ENCODE data around the gene AOX1.

DNA sequence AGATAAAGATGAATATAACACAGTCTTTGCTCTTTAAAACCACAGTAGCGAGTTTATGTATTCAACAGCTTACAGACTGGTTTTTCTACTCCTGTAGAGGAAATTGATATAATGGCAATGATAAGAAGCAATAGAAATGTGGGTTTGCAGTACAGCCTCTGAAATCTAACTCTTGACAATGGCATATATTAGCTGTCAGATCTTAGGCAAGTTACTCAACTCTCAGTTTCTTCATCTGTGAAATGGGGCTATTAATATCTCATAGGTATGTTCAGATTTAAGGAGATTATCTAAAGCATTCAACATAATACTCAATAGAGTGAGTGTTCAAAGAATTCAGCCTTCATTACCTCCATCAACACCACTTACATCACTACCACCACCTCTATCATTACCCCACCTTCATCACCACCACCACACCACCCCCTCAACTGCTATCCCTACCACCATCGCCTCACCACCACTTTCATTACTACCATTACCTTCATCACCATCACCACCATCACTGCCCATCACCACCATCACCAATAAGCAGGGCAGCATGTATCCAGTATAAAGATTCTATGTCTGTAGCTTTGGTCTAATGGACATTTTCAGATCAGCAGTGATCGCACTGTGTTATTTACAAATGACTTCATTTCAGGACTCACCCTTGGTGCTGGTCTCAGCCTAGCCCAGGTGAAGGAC lies 22.7 kb downstream of the AOX1 start:
- TF ChIP-seq, protein P1, sequence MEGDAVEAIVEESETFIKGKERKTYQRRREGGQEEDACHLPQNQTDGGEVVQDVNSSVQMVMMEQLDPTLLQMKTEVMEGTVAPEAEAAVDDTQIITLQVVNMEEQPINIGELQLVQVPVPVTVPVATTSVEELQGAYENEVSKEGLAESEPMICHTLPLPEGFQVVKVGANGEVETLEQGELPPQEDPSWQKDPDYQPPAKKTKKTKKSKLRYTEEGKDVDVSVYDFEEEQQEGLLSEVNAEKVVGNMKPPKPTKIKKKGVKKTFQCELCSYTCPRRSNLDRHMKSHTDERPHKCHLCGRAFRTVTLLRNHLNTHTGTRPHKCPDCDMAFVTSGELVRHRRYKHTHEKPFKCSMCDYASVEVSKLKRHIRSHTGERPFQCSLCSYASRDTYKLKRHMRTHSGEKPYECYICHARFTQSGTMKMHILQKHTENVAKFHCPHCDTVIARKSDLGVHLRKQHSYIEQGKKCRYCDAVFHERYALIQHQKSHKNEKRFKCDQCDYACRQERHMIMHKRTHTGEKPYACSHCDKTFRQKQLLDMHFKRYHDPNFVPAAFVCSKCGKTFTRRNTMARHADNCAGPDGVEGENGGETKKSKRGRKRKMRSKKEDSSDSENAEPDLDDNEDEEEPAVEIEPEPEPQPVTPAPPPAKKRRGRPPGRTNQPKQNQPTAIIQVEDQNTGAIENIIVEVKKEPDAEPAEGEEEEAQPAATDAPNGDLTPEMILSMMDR (IDR thresholded peaks at IDR 0.05) = no peak
- TF ChIP-seq POLR2A (IDR thresholded peaks at IDR 0.05) = no peak
